GM18508 (cell line): ENCODE data around the gene MATCAP1.

ENCODE experiments used
- ATAC-seq: cut with Tn5 transposase; IDR thresholded peaks from one replicate; pipeline ENCODE4 v1.9.1; 2021; ENCODE audit warnings: moderate number of reproducible peaks; ENCODE audit not compliant: insufficient read depth, unreplicated experiment

The MATCAP1 gene

DNA sequence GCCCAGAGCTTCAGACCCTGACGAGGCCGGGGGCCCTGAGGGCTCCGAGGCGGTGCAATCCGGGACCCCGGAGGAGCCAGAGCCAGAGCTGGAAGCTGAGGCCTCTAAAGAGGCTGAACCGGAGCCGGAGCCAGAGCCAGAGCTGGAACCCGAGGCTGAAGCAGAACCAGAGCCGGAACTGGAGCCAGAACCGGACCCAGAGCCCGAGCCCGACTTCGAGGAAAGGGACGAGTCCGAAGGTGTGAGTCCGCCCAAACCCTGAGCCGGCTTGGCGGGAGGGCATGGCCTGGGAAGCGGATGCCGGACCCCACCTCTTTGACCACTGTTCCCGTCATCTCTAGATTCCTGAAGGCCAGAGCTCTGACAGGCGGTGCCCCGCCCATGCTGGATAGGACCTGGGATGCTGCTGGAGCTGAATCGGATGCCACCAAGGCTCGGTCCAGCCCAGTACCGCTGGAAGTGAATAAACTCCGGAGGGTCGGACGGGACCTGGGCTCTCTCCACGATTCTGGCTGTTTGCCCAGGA is 9.0 kb downstream of the MATCAP1 start:
- no peak for ATAC-seq

DNA sequence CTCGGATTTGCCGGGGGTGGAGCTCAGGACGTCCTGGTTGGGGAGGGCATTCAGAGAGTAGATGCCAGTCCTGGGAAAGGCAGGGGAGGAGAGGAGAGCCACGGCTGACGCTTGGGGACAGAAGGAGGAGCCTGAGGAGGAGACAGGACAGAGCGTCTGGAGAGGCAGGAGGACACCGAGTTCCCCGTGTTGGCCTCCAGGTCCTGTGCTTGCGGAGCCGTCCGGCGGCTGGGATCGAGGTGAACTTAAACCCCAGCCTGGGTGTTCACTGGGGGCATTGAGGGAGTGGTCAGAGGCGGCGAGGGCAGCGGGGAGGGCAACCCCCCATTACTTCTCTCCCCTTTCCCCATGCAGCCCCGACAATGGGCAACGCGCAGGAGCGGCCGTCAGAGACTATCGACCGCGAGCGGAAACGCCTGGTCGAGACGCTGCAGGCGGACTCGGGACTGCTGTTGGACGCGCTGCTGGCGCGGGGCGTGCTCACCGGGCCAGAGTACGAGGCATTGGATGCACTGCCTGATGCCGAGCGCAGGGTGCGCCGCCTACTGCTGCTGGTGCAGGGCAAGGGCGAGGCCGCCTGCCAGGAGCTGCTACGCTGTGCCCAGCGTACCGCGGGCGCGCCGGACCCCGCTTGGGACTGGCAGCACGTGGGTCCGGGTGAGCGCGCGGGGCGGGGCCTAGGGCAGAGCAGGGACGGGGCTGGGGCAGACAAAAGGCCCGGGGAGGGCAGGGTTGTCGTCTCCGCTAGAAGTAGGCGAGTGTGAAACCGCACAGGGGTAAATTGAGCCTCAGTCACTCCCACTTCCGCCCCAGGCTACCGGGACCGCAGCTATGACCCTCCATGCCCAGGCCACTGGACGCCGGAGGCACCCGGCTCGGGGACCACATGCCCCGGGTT is 9.7 kb downstream of the MATCAP1 start:
- ATAC-seq: no peak

DNA sequence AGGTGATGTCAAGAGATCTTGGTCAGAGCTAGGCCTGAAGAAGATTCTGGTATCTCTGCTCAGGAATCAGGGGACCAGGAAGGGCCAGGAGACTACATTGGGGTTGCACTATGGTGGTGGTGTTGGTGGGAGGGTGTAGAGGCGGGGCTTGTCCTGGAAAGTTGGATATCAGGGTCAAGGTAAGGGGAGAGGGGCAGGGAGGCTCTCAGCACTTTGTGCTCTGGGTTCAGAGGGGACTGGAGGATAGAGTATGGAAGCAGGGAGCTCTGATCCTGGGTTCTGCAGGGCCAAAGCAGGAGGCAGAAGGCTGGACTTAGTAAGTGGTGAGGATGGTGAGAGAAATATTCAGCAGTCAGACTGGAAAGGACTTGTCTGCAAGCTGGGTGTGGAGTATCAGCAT is 10.4 kb downstream of the MATCAP1 start:
- no peak for ATAC-seq

DNA sequence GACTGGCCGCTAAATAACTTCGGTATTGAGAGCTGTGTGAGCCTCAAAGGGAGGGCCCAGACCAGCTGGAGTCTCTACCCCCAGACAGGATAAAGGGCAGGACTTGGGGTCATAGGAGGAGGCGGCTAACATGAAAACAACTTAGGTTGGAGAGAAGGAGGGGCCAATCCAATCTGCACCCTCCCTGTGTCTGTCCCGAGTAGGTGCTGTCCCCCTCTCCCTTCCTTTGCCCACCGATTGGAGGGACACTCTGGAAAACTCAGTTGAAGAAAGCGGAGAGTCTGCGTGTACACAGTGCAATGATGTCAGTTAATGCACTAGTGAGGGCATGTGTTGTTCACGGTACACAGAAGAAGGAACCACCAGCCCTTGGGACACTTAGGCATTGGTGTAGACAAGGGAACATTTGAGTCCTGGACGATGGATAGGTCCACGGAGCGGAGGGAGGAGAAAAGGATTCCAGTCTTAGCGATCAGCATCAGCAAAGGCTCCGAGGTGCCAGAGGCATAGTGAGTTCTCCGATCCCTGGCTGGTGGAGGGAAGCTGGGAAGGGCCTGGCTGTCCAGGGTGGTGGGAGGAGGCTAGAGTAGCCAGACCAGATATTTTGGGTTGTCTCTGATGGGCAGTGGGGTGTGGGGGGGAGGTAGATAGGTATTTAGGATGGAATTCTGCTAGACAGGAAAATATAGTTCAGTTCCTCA is 12.7 kb downstream of the MATCAP1 start:
- ATAC-seq: no peak

DNA sequence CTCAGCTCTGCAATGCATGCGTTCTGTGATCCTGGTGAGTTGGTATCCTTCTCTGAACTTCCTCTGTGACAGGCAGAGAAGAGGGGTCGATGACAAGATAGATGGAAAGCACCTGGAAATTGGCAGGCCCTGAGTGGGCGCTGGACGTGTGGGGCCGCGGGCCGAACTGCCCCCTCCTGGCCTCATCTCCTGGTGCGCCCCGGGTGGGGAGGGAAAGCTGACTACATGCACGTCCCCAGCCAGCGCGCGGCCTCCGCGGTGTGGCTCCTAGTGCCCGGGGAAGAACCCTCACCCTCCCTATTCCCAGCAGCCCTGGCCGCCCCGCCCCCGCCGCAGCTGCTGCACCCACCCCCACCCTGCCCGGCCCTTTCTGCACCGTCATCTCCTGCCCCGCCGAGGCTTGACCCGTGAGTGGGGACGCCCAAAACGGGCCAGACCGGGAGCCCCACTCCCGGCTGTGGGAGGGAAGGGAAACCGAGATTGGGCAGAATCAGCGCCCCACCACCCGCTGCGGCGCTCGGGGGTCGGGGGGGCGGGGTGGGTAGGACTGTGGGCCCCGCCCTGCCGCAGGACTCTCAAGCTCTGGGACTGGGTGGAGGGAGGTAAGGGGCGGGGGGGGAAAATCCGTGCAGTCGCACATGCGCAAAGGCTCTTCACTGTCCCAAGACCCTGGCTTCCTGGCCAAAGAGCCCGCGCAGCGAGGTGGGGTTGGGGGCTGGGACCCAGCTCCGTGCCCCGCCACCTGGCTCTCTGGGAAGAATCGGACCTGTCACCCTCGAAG is 13.4 kb downstream of the MATCAP1 start, which contains the start of gene NOL3:
Gene NOL3, plus strand, starts transcription at position 371 of the 781 bp plus-strand sequence.
- no peak for ATAC-seq

DNA sequence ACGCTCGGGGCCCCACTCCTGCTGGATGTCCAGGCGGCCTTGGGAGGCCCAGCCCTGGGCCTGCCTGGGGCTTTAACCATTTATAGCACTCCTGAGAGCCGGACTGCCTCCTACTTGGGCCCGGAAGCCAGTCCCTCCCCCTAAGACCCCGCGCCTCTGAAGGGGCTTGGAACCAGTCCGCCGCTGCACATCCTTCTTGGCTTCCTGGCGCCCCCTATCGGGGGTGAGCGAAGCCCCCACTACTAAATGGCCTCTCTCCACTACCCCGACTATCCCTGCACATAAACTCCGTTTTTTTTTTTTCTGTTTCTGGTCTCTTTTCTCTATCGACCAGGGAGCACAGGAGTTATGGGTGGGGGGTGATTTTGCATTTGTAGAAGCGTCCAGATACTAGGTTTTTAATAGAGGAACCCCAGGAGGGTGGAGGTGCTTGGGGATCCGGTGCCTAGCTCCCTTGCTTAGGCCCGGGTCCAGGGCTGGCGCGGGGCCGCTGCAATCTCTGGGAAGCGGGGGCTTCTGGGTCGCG is 14.1 kb downstream of the MATCAP1 start:
- no peak for ATAC-seq

DNA sequence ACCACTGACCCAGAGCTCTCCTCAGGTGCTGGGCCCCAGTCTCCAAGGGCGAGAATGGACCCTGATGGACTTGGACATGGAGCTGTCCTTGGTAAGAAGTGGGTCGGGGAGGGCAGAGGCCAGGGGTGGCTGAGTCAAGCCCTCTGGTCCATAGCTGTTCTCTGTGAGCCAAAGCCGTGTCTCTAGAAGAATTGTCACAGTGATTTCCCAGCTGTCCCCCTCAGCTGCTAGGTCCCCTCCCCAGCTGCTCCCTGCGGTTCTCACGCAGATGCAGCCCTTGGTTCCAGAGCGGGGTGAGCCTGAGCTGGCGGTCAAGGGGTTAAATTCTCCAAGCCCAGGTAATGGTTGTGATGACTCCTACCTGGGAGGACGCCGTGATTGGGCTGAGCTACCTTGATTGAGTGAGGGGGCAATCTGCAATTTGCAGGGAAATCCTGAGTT is 14.7 kb downstream of the MATCAP1 start:
- no peak for ATAC-seq

DNA sequence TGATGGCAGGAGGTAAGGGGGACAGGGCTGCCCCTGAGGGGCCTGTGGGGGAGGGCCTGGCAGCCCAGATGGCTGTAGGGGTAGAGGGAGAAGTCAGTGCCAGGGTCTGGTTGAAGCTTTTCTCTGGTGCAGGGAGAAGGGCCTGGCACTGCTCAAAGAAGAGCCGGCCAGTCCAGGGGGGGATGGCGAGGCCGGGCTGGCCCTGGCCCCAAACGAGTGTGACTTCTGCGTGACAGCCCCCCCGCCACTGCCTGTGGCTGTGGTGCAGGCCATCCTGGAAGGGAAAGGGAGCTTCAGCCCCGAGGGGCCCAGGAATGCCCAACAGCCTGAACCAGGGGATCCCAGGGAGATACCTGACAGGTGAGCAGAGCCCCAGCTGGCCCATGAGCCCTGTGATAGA is 16.2 kb downstream of the MATCAP1 start:
- ATAC-seq: no peak

DNA sequence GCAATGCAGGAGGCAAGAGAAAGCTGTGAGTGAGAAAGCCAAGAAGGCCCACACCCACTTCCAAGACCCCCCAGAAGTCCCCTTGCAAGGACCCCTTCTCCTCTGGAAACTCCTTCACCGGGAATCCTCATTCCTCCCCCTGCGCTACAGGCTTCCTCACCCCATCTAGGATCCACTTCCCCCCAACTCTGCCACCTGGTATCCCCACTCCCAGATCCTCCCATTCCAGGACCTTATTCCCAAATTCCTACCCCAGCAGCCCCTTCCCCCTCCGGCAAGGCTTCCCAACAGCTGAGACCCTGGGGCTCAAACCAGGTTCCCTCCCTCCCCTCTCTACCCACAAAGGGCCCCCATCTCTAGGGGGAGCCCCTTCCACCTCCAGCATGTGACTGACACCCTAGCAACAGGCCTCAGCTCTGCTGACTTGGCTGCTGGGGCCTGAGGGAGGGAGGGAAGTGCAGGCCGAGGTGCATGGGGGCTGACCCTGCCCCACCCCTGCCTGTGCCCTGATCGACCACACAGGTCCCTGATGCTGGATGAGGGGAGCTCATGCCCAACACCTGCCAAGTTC is 17.1 kb downstream of the MATCAP1 start:
- no peak for ATAC-seq

DNA sequence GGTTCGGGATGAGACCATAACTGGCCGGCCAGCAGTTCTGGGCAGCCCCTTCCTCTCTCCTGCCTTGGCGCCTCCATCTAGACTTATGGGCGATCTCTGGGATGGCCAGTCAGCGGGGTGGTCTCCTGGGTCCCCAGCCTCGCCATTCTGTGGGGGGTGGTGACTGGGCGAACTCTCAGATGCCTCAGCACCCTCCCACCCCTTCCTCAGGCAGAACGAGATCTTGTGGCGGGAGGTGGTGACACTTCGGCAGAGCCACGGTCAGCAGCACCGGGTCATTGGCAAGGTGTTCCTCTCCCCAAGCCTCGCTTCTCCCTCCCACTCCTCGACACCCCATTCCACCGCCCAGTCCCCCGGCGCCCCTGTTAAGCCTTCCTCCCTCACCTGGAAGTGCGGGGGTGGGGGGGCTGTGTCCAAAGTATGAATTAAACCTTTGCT is 17.6 kb downstream of the MATCAP1 start:
- ATAC-seq: no peak

DNA sequence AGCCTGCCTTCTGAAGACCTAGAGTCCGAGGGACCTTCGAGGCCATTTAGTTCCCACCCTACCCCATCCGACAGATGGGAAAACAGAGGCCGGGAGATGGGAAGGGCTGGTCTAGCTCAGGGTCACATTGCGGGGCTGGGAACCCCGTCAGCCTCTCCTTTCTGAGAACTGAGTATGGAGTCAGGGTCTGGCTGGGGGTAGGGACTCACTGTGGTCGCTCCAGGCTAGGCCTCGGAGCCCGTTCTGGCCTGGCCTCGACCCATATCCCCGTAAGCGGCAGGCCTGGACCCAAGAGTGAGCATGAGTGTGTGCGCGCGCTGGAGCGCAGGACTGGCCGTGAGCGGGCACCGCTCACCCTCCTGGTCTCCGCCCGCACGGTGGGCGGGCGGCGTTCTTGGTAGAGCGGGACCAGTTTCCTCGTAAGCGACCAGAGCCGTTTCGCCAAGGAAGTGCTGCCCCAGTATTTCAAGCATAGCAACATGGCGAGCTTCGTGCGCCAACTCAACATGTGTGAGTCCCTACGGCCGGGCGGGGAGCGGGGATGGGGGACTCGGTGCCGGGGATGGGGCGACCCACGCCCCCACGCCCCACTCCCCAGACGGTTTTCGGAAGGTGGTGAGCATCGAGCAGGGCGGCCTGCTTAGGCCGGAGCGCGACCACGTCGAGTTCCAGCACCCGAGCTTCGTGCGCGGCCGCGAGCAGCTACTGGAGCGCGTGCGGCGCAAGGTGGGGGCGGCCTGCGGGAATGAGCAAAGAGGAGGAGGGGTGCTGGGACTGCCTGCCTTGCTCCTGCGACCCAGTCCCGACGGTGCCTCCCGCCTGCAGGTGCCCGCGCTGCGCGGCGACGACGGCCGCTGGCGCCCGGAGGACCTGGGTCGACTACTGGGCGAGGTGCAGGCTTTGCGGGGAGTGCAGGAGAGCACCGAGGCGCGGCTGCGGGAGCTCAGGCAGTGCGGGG is 18.4 kb downstream of the MATCAP1 start:
- ATAC-seq: no peak

DNA sequence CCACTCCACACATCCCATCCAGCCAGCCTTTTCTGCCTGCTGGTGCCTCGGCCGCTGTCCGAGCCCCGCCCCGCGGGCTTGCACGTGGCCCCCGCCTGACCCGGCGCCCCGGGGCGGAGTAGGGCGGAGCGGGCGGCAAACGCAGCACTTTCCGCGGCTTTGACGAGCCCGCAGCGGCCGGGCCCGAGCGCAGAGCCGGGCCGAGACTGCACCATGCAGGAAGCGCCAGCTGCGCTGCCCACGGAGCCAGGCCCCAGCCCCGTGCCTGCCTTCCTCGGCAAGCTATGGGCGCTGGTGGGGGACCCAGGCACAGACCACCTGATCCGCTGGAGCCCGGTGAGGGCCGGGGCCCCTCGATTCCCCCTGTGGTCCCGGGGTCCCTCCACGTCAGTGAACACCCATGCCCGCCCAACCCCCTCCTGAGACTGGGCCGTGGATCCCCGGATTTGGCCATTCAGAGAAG is 19.1 kb downstream of the MATCAP1 start, which contains the start of gene HSF4:
Gene HSF4, plus strand, starts transcription at position 147 of the 463 bp plus-strand sequence. Its CDS starts 67 bp downstream, at position 214.
- no peak for ATAC-seq

DNA sequence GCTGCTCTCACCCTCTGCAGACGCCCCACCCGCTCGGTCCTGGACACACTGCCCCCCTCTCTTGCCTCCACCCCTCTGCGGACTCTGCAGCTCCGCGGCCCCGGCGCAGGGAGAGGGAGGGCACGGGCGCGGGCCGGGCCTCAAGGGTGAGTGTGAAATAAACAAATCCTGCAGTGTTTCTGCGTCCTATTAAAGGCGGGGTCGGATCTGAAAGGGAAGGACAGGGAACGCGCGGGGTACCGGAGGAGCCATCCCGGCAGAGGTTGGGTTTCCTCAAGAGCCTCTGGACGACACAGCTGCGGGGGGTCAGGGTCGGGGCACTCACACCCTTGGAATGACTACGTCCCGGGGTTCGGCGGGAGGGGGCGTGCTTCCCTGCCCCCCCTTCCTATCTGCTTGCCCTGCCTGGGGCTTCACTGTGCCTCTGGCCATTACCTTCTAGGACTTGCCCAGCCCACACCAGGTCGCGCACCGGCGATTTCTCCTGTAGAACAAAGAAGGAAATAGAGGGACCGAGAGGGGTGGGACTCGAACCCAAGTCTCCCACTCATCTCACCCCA is 19.7 kb downstream of the MATCAP1 start:
- ATAC-seq: no peak

DNA sequence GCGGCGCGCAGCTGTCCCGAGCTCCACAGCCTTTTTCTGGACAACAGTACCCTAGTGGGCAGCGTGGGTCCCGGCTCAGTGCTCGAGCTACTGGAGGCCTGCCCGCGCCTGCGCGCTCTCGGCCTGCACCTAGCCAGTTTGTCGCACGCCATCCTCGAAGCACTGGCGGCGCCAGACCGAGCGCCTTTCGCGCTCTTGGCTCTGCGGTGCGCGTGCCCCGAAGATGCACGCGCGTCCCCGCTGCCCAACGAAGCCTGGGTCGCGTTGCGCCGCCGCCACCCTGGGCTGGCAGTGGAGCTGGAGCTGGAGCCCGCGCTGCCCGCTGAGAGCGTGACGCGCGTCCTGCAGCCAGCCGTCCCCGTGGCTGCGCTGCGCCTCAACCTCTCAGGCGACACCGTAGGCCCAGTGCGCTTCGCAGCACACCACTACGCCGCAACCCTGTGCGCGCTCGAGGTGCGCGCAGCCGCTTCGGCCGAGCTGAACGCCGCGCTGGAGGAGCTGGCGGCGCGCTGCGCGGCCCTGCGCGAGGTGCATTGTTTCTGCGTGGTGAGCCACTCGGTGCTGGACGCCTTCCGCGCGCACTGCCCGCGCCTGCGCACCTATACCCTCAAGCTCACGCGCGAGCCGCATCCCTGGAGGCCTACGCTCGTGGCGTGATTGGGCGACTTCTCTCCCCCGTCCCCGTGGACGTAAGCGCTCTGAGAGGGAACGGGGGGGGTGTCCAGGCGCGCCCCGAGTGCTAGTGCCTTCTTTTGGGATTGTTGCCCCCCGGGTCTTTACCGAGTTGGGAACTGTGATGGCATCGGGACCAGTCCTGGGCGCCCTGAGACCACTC is 20.4 kb downstream of the MATCAP1 start:
- ATAC-seq: no peak

DNA sequence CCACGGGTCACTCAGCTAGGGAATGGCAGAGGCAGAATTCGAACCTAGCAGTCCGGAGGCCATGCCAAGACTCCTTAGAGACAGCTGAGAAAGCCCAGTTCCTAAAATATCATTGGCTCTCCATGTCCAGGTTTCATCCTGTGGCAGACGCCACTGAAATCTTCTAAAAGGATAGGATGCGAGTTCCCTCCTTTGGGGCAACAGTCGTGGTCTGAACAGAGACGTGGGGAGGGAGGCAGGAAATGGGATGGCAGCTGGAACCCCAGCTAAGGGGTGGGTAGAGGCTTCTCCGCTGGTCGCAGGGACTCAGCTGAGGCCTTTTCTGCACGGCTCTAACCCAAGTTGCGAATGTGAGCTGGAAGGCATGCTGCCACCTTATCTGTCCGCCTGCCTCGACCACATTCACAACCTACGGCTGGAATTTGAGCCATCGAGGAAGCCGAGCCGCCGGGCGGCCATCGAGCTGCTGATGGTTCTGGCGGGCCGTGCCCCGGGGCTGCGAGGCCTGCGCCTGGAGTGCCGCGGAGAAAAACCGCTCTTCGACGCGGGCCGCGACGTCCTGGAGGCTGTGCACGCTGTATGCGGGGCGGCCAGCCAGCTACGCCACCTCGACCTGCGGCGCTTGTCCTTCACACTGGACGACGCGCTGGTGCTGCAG is 21.1 kb downstream of the MATCAP1 start:
- no peak for ATAC-seq

DNA sequence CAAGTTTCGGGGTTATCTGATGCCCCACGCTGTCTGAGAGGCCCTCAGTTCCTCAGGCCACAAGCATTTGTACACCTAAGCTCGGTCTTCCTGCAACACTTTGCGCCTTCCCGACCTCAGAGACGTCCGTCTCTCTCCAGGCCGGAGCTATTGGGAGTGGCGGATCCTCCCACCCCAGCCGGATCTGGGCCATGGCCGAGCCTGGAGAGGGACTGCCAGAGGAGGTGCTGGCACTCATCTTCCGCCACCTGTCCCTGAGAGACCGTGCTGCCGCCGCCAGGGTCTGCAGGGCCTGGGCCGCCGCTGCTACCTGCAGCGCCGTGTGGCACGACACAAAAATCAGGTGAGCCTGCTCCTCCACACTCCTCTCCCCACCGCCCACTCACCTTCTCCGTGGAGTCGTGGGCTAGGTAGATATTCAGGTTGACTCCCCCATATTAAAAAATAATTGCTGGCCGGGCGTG is 22.1 kb downstream of the MATCAP1 start:
- no peak for ATAC-seq
